Stimulated activated memory B cell treated with anti-CD40 and anti-IgM and Interleukin-4, amounts not matched to agents 10 μg/mL and 1 μg/mL and 100 μg/mL, for 72 hours (primary cell): ENCODE results near the gene MTMR12.
A peak's percentile ranks its signal among the peaks of the same experiment; 100 is the strongest.

Experiments used
- ATAC-seq: fragments of 150-1000 bp; cut with Tn5 transposase; 2 replicates; pipeline ENCODE4 v1.10.0; 2021
- H3K27ac Mint-ChIP-seq: one replicate; pipeline ENCODE4 v1.8.0; 2022; ENCODE audit warnings: mild to moderate bottlenecking, mixed read lengths
- H3K27me3 Mint-ChIP-seq: one replicate; pipeline ENCODE4 v1.8.0; 2022; ENCODE audit warnings: mixed read lengths
- H3K36me3 Mint-ChIP-seq: one replicate; pipeline ENCODE4 v1.8.0; 2022; ENCODE audit warnings: mixed read lengths
- H3K4me1 Mint-ChIP-seq: one replicate; pipeline ENCODE4 v1.8.0; 2022; ENCODE audit warnings: mixed read lengths
- H3K4me3 Mint-ChIP-seq: one replicate; pipeline ENCODE4 v1.8.0; 2022; ENCODE audit warnings: mild to moderate bottlenecking, moderate library complexity, mixed read lengths
- H3K9me3 Mint-ChIP-seq: one replicate; pipeline ENCODE4 v1.8.0; 2022; ENCODE audit warnings: mixed read lengths

Gene MTMR12

DNA sequence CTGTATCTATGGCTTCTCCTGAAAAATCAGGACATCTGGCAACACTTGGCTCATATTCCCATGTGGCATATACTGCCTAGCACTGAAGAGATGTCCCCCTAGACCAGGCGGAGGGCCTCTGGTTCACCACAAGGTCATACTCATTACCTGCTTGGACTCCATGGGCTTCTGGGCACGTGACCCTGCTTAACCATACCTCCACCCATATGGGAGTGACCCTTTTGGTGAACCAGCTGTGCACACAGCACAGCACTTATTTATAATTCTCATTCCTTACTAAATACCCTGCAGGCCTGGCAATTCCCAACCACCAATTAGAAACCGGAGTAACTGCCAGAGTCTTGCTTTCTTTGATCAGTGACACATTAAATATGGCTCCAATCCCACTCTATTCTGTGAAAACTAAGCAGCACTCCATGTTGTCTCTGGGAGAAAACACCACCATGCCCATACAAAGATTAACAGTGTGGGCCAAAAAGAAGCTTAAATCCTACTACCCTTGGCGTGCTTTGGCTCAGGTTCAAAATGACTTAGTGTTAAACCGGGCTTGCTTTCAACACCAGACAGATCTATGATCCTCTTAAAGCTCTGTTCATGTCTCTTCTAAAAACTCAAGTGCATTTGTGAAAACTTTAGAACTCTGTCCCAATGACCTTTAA lies 57.7 kb downstream of the MTMR12 start:
- Mint-ChIP-seq H3K4me3 (no peak overlapping the region), H3K9me3 (no peaks in the 10 kb centered on the region), H3K36me3 (peaks cover 67% of the 10 kb centered on the region), H3K27ac (no peak overlapping the region), H3K27me3 (no peaks in the 10 kb centered on the region), H3K4me1 (peaks cover 10% of the 10 kb centered on the region)
- no peak for ATAC-seq

DNA sequence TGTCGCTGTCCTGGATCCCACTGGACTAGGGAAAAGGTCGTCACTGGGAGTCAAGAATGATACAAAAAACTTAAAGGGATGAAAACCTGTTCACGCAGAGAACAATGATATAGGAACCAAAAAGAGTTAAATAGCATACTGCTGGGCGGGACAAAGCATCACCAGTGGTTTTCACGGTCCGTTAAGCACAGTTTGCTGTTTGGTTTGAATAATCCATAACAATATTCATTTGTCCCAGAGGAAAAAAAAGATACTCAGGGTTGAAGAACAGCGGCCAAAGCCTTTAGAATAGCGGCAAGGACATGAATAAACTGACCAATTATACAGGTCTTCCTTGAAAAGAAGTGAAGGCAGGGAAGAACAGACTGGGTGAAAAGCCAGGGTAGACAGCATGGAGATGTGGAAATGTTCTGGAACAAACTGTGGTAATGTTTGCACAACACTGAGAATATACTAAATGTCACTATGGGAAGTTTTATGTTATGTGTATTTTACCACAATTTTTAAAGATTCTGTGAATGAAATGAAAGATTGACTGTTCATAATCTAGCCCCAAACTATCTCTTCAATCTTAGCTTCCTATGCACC lies 60.8 kb downstream of the MTMR12 start:
- ATAC-seq, result no peak
- Mint-ChIP-seq H3K9me3 (no peaks in the 10 kb centered on the region), H3K27ac (peak overlapping the region; percentile 36), H3K36me3 (peaks cover 78% of the 10 kb centered on the region), H3K4me1 (peaks cover 10% of the 10 kb centered on the region), H3K27me3 (no peaks in the 10 kb centered on the region), H3K4me3 (no peak overlapping the region)

DNA sequence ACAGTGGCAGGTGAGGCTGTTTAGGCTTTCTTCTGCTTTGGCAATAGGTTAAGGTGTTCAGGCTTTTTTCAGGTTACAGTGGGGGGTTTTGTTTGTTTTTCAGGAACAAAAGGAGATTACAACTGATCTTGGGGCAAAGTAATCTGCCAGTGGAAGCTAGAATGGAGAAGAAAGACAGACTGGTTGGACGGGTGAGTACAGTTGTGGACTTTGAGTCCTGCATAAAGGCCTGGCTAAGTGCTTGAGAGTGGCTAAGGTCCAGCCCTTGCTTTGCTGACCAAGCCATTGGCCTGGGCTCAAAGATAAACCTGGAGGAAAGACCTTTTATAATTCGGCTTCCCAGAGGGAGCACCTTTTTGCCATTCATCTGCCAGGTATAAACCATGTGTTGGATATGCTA lies 63.1 kb downstream of the MTMR12 start:
- Mint-ChIP-seq H3K4me1 (peaks cover 10% of the 10 kb centered on the region), H3K27me3 (no peaks in the 10 kb centered on the region), H3K4me3 (no peak overlapping the region), H3K9me3 (no peaks in the 10 kb centered on the region), H3K36me3 (peaks cover 83% of the 10 kb centered on the region), H3K27ac (no peak overlapping the region)
- ATAC-seq, result no peak

DNA sequence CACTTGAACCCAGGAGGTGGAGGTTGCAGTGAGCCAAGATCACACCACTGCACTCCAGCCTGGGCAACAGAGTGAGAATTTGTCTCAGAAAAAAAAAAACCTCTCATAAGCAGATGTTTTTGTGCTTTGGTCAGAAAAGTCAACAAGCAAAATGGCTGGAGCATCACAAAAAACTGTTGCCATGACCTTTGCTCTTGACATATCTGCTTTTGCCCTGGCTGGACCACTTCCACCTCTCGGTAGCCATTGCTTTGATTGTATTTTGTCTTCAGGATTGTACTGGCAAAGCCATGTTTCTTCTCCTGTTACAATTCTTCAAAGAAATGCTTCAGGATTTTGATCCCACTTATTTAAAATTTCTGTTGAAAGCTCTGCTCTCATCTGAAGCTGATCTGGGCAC lies 67.0 kb downstream of the MTMR12 start:
- Mint-ChIP-seq H3K4me3 (no peak overlapping the region), H3K36me3 (peaks cover 75% of the 10 kb centered on the region), H3K9me3 (no peaks in the 10 kb centered on the region), H3K27ac (no peak overlapping the region), H3K4me1 (no peaks in the 10 kb centered on the region), H3K27me3 (no peaks in the 10 kb centered on the region)
- no peak for ATAC-seq

DNA sequence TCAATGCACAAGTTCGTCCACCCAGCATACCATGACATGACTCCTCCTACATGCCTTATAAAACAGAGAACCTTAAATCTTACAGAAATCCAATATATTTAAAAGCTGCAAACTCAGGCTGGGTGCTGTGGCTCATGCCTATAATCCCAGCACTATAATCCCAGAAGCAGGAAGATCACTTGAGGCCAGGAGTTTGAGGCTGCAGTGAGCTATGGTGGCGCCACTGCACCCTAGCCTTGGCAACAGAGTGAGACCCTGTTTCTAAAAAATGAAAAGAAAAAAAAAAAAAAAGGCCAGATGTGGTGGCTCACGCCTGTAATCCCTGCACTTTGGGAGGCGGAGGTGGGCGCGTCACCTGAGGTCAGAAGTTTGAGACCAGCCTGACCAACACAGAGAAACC lies 68.7 kb downstream of the MTMR12 start:
- H3K27ac Mint-ChIP-seq, result no peak overlapping the region
- H3K4me1 Mint-ChIP-seq, result no peaks in the 10 kb centered on the region
- no peaks in the 10 kb centered on the region for H3K9me3 Mint-ChIP-seq
- peaks cover 83% of the 10 kb centered on the region for H3K36me3 Mint-ChIP-seq
- H3K27me3 Mint-ChIP-seq, result no peaks in the 10 kb centered on the region
- ATAC-seq, result no peak
- H3K4me3 Mint-ChIP-seq, result no peak overlapping the region

DNA sequence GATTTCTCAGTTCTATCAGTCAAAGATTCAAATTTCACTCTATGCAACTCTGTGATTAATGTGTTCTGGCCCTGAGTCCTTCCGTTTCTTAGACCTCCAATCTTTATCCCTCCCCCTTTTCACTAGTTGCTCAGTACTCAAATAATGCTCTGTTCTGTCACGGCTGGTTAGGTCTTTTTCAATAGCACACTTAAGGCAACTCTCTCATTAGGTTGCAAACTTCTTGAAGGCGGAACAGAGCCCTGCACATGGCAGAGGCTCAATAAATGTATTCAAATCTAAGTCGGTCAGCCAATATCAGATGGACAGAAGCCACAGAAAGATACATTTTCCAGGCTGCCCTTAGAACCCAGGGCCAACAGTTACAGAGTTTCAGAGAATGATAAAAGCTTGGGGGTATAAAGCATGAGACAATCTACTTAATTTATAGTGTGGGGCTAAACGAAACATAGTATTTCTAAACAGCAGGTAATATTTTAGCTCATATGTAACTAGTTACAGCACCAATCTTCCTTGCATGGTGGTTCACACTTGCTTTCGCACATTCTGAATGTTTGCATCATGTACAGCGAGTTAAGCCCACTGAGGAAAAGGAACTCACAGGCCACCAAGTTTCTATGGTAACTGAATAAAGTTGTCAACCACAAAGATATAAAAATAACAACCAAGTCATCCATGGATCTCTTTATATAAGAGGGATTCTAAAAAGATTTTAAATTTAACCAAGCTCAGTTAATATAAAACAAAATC lies 71.5 kb downstream of the MTMR12 start:
- H3K36me3 Mint-ChIP-seq, result peaks cover 67% of the 10 kb centered on the region
- no peaks in the 10 kb centered on the region for H3K27me3 Mint-ChIP-seq
- no peak for ATAC-seq
- H3K4me3 Mint-ChIP-seq, result no peak overlapping the region
- H3K27ac Mint-ChIP-seq, result no peak overlapping the region
- no peaks in the 10 kb centered on the region for H3K9me3 Mint-ChIP-seq
- H3K4me1 Mint-ChIP-seq, result no peaks in the 10 kb centered on the region

DNA sequence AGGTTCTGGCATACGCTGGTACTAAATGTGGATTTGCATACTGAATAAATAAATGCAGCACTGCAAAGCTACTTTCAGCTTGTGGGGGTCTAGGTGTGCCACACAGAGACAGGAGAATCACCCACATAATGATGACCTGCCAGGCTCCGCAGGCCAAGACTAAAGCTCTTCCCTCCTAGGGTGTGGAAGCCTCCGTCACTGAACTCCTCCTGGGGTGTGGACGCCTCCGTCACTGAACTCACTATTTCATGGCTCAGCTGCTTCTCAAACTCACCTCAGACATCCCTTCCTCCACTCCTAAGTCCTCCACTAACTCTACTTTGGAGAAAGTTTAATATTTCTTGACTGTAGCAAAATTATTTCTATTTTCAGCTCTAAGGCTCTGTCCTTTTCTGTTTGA lies 73.4 kb downstream of the MTMR12 start:
- H3K4me3 Mint-ChIP-seq, result no peak overlapping the region
- H3K9me3 Mint-ChIP-seq, result no peaks in the 10 kb centered on the region
- peak overlapping the region; percentile 44 for H3K27ac Mint-ChIP-seq
- H3K36me3 Mint-ChIP-seq, result peaks cover 67% of the 10 kb centered on the region
- H3K27me3 Mint-ChIP-seq, result no peaks in the 10 kb centered on the region
- H3K4me1 Mint-ChIP-seq, result no peaks in the 10 kb centered on the region
- ATAC-seq, result no peak

DNA sequence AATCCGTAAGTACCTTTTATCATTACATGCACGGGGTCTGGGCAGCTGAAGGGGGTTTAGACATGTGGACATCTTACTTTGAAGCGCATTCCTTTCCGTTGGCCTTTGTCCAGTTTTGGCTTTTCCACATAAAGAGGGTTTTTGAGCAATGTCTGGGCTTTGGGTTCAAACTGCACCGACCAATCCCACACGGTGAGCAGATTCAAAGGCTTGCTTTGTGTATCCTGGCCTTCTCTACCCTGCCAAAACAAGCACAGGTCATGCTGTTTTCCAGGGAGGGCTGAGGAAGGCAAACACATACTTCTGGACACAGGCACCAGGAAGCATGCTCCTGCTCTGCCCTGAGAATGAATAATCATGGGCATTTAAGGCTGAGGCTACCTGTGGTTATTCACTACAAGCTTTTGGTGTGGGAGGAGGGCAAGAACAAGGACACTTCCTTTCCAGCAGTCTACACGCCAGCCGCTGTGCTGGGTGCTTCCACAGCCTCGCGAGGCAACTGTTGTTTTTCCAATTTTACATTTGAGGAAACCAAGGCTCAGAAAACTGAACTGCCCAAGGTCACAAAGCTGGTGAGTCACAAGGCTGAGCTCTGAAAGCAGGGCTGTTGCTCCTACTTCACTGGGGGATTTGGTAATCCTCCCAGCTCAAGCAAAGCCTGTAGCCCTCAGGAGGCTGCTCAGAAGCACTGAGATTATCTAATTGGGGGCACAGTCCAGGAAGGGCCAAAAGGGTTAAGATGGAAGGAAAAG lies 78.9 kb downstream of the MTMR12 start:
- peaks cover 54% of the 10 kb centered on the region for H3K36me3 Mint-ChIP-seq
- no peaks in the 10 kb centered on the region for H3K9me3 Mint-ChIP-seq

DNA sequence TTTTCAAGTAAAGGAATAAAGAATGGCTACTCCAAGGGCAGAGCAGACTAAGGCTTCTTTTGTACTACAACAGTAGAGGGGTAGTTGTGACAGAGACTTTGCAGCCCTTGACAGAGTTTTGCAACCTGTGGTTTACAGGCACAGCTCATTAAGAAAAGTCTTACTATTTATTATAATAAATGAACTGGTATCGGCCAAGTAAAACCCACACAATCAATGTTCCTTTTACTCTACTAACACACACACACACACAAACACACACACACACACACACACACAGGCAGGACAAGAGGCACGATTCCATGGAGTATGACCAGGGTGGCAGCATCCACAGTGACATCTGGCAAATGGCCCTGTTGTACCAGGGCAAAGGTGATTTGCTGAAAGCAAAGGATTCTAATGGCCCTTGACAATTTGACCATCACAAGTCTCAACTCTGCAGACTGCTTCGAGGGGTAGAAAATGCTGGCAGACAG lies 79.5 kb downstream of the MTMR12 start:
- Mint-ChIP-seq H3K9me3 (no peaks in the 10 kb centered on the region), H3K4me1 (peaks cover 30% of the 10 kb centered on the region), H3K27ac (no peak overlapping the region), H3K27me3 (no peaks in the 10 kb centered on the region), H3K36me3 (peaks cover 55% of the 10 kb centered on the region), H3K4me3 (no peak overlapping the region)
- ATAC-seq, result no peak

More for the DNA sequence above, 78.9 kb downstream of the MTMR12 start:
- H3K27me3 Mint-ChIP-seq, result no peaks in the 10 kb centered on the region
- H3K4me1 Mint-ChIP-seq, result peaks cover 26% of the 10 kb centered on the region
- no peak for ATAC-seq
- no peak overlapping the region for H3K27ac Mint-ChIP-seq
- no peak overlapping the region for H3K4me3 Mint-ChIP-seq

DNA sequence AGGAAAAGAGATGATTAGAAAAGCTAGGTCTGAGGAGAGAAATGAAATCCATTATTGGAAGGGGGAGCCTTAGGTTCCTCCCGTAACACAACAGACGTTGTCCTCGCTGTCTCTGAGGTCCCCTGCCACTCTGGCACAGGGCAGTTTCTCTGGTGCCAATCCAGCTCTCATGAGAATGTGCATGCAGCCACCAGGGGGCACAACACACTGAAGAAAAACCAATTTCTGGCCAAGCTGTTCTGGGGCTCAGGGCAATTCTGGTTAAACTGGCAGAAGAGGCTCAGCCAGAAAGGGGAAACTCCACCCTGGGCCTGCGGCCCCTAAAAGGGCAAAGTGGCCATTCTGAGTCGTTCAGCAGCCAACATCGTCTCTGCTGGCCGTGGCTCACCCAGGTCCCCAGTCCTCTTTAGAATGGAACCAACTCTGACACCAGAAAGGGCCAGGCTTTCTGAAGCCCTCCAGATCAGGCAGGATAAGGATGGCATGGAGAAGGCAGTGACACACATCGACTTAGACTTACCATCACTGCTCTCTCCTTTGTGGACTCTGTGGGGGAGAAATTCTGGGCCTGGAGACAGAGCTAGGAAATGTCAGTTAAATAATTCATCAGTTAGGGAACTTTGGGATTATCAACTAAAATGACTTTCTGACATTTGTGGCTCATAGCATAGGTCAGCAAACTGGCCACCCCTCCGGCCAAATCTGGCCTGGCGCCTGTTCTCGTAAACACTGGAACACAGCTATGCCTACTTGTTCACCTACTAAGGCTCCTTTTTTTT lies 80.1 kb downstream of the MTMR12 start:
- Mint-ChIP-seq H3K4me1 (peaks cover 30% of the 10 kb centered on the region), H3K27me3 (no peaks in the 10 kb centered on the region), H3K4me3 (no peak overlapping the region), H3K36me3 (peaks cover 55% of the 10 kb centered on the region), H3K27ac (peak overlapping the region; percentile 74), H3K9me3 (no peaks in the 10 kb centered on the region)
- peak; percentile 85 for ATAC-seq

DNA sequence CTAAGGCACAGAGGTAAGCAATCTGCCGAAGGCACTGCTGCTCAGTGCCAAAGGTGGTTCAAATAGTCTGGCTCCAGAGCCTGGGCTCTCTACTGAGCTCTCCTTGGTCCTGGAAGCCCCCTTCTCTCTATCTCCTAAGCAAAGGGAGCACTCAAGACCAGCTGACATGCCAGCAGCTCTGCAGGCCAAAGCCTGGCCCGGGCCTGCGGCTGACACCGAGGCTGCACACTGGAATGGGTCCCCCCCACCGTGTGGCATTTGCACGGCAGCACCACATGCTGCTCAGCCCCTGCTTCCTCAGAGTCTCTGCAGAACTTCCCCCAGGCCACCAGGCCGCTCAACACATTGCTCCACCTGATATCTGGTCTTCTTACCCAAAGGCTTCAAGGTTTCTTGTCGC lies 80.8 kb downstream of the MTMR12 start:
- no peaks in the 10 kb centered on the region for H3K27me3 Mint-ChIP-seq
- no peak for ATAC-seq

DNA sequence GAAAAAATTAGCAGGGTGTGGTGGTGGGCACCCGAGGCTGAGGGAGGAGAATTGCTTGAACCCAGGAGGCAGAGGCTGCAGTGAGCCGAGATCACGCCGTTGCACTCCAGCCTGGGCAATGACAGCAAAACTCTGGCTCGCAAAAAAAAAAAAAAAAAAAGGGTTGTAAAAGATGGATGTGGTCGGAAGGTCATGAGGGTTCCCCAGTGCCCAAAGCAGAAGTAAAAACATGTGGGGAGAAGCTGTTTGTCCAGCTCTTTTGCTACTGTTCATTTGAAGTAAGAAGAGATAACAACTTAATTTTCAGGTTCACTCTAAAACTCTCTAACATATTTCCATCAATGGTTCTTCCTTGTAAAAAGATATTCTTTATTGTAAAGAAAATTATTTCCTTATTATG lies 81.5 kb downstream of the MTMR12 start:
- no peaks in the 10 kb centered on the region for H3K9me3 Mint-ChIP-seq

More for the DNA sequence above, 80.8 kb downstream of the MTMR12 start:
- H3K4me3 Mint-ChIP-seq, result no peak overlapping the region
- H3K9me3 Mint-ChIP-seq, result no peaks in the 10 kb centered on the region
- H3K27ac Mint-ChIP-seq, result peak overlapping the region; percentile 74
- H3K4me1 Mint-ChIP-seq, result peaks cover 30% of the 10 kb centered on the region
- peaks cover 55% of the 10 kb centered on the region for H3K36me3 Mint-ChIP-seq

DNA sequence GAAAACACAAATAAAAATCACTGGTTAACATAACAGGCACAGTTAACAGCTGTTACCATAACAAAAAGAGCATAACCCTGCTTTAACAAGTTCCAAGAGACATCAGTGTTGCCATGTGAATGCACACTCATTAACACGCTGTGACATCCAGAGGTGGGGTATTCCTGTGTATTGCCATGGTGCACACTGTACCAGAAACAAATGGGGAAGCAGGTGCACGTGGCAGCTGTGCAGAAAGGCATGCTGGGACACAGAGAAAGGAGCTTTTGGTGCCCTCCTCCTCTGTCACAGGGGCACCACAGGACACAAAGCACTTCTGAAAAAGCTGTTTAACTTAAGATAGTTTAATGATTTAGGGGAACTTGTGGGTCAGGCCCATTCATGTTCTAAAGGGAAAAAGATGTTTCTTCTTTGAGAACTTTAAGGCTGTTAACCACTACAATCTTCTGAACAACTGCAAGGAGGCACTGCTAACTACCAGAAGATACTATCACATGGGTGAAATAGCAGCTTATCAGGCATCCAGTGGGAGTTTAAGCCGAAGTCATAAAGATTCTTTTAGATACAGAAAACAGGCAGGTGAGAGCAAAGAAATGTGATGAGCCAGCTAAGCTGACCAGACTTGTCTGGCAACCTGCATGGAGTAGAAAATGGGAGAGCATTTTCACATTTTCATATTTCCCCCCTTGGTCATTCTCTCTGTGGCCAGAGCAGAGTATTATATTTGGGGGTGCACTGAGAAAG lies 82.2 kb downstream of the MTMR12 start:
- no peak for ATAC-seq
- Mint-ChIP-seq H3K9me3 (no peaks in the 10 kb centered on the region), H3K4me1 (peaks cover 30% of the 10 kb centered on the region), H3K4me3 (no peak overlapping the region), H3K27me3 (no peaks in the 10 kb centered on the region), H3K27ac (peak overlapping the region; percentile 37), H3K36me3 (peaks cover 56% of the 10 kb centered on the region)

More for the DNA sequence above, 81.5 kb downstream of the MTMR12 start:
- ATAC-seq, result no peak
- Mint-ChIP-seq H3K4me3 (no peak overlapping the region), H3K36me3 (peaks cover 55% of the 10 kb centered on the region), H3K27ac (peak overlapping the region; percentile 37), H3K4me1 (peaks cover 30% of the 10 kb centered on the region), H3K27me3 (no peaks in the 10 kb centered on the region)

DNA sequence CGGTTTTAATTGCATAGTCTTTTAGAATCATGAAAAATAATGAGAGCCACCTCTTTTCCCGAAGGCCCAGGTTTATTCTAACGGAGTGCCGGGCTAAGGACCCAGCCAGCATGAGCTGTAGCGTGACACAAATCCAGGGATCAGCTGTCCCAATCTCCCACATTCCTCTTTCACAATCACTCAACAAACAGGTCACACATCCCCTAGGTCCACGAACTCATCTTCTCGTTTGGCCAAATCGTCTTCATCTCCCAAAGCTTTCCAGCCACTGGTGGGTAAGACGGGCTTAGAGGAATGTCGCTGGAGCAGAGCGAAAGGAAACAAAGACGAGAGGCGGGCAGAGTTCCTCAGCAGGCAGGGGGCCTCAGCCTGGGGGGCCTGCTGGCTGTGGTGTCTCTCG lies 83.2 kb downstream of the MTMR12 start:
- peaks cover 46% of the 10 kb centered on the region for H3K36me3 Mint-ChIP-seq

More for the DNA sequence above, 83.2 kb downstream of the MTMR12 start:
- H3K27ac Mint-ChIP-seq, result no peak overlapping the region
- H3K4me1 Mint-ChIP-seq, result peaks cover 30% of the 10 kb centered on the region
- no peak overlapping the region for H3K4me3 Mint-ChIP-seq
- no peak for ATAC-seq
- no peaks in the 10 kb centered on the region for H3K27me3 Mint-ChIP-seq
- H3K9me3 Mint-ChIP-seq, result no peaks in the 10 kb centered on the region
